Activated naive CD8-positive, alpha-beta T cell treated with anti-CD3 and anti-CD28 coated beads, Interleukin-2, amount 50 U/mL, for 24 hours (primary cell): Measurements from ENCODE around the gene SH3D21.

Source experiments
- ATAC-seq: fragments of 150-1000 bp; cut with Tn5 transposase; one replicate; pipeline ENCODE4 v1.10.0; 2021
- DNase-seq: peaks from one replicate; pipeline ENCODE4 v3.0.0; 2021
- H3K27ac Mint-ChIP-seq: one replicate; pipeline ENCODE4 v1.8.0; 2021; ENCODE audit warnings: mild to moderate bottlenecking, mixed read lengths
- H3K27me3 Mint-ChIP-seq: one replicate; pipeline ENCODE4 v1.8.0; 2021; ENCODE audit warnings: mixed read lengths
- H3K36me3 Mint-ChIP-seq: one replicate; pipeline ENCODE4 v1.8.0; 2021; ENCODE audit warnings: low read depth, mixed read lengths
- H3K4me1 Mint-ChIP-seq: one replicate; pipeline ENCODE4 v1.8.0; 2021; ENCODE audit warnings: mixed read lengths
- H3K4me3 Mint-ChIP-seq: one replicate; pipeline ENCODE4 v1.8.0; 2021; ENCODE audit warnings: mild to moderate bottlenecking, moderate library complexity, mixed read lengths
- H3K9me3 Mint-ChIP-seq: one replicate; pipeline ENCODE4 v1.8.0; 2021; ENCODE audit warnings: mixed read lengths

Gene SH3D21

GRCh38 chr1:36306210-36306901 lies at the start of gene SH3D21:
SH3D21 (plus strand) TSS chr1:36306368; CDS start chr1:36306421, 53 bp downstream.
- no peaks in the 10 kb centered on the region for H3K27me3 Mint-ChIP-seq
- peak; percentile 31 for ATAC-seq
- H3K4me3 Mint-ChIP-seq: peak within 1 kb of the TSS; percentile 90
- H3K27ac Mint-ChIP-seq: peak within 1 kb of the TSS; percentile 80
- peaks cover 56% of the 10 kb centered on the region for H3K4me1 Mint-ChIP-seq
- no peaks in the 10 kb centered on the region for H3K9me3 Mint-ChIP-seq
- peak; percentile 57 for DNase-seq
- H3K36me3 Mint-ChIP-seq: peaks cover 32% of the 10 kb centered on the region

DNA sequence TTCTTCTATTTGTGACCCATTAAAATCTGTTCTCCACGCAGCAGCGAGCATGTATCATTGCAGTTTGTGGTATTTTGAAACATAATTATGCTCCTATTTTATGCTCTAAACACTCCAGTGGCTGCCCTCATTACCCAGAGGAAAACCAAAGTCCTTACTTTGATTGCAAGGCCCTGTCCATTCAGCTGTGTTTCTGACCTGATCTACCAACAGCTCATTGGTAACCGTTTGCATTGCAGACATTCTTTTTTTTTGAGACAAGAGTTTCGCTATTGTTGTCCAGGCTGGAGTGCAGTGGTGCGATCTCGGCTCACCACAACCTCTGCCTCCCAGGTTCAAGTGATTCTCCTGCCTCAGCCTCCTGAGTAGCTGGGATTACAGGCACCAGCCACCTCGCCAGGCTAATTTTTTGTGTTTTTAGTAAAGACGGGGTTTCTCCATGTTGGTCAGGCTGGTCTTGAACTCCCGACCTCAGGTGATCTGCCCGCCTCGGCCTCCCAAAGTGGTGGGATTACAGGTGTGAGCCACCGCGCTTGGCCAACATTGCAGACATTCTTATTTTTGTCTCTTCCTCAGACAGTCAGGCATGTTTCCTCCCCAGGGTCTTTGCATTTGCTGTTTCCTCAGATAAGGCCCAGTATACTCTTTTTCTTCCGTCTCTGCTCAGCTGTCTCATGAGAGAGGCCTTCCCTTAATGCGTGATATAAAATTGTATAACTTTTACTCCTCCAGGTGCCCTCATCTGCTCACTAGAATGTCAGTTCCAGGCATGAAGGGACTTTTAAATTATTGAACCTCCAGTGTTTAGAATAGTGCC lies 49.4 kb upstream of the SH3D21 start:
- Mint-ChIP-seq H3K27me3 (no peaks in the 10 kb centered on the region), H3K4me3 (no peak overlapping the region), H3K9me3 (no peaks in the 10 kb centered on the region), H3K4me1 (peaks cover 42% of the 10 kb centered on the region), H3K27ac (peak overlapping the region; percentile 74), H3K36me3 (peaks cover 42% of the 10 kb centered on the region)
- no peak for ATAC-seq
- DNase-seq: no peak

- Mint-ChIP-seq H3K9me3 (no peaks in the 10 kb centered on the region), H3K4me3 (no peak overlapping the region), H3K36me3 (peaks cover 43% of the 10 kb centered on the region), H3K4me1 (peaks cover 38% of the 10 kb centered on the region), H3K27me3 (no peaks in the 10 kb centered on the region), H3K27ac (peak overlapping the region; percentile 74)
- DNase-seq: no peak
- ATAC-seq: peak; percentile 89
Observed at GRCh38 chr1:36257375-36257767, 48.8 kb upstream of the SH3D21 start.

- Mint-ChIP-seq H3K27ac (no peak overlapping the region), H3K9me3 (no peaks in the 10 kb centered on the region), H3K4me1 (peaks cover 36% of the 10 kb centered on the region)
Observed at GRCh38 chr1:36258960-36259344, 47.2 kb upstream of the SH3D21 start.

GRCh38 chr1:36268981-36269380 lies 37.2 kb upstream of the SH3D21 start:
- DNase-seq (no peak), ATAC-seq (no peak)
- Mint-ChIP-seq H3K27ac (peak overlapping the region; percentile 67), H3K4me3 (no peak overlapping the region), H3K9me3 (no peaks in the 10 kb centered on the region), H3K27me3 (no peaks in the 10 kb centered on the region), H3K36me3 (peaks cover 48% of the 10 kb centered on the region), H3K4me1 (peaks cover 17% of the 10 kb centered on the region)

More at GRCh38 chr1:36258960-36259344, 47.2 kb upstream of the SH3D21 start:
- Mint-ChIP-seq H3K27me3 (no peaks in the 10 kb centered on the region), H3K36me3 (peaks cover 40% of the 10 kb centered on the region), H3K4me3 (no peak overlapping the region)
- ATAC-seq (no peak), DNase-seq (no peak)

DNA sequence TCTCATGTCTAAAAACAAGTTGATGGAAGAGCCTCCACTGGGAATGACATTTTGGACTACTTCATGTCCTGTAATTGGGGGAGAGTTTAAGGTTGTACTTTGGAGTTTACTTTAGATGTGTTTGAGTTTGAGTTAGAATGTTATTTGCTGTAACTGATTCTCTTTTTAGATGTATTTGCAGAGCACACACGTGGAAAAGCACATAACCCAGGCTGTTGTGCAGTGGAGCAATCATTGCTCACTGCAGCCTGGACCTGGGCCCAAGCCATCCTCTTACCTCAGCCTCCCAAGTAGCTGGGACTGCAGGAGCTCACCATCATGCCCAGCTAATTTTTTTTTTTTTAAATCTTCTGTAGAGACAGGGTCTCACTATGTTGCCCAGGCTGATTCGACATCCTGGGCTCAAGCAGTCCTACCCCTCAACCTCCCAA lies 36.7 kb upstream of the SH3D21 start:
- DNase-seq (no peak), ATAC-seq (no peak)
- Mint-ChIP-seq H3K4me3 (no peak overlapping the region), H3K27me3 (no peaks in the 10 kb centered on the region), H3K27ac (peak overlapping the region; percentile 67), H3K9me3 (no peaks in the 10 kb centered on the region), H3K4me1 (peaks cover 17% of the 10 kb centered on the region), H3K36me3 (peaks cover 49% of the 10 kb centered on the region)

GRCh38 chr1:36273024-36273423 lies 33.1 kb upstream of the SH3D21 start:
- ATAC-seq (no peak), DNase-seq (no peak)
- Mint-ChIP-seq H3K27me3 (no peaks in the 10 kb centered on the region), H3K4me1 (peaks cover 10% of the 10 kb centered on the region), H3K9me3 (no peaks in the 10 kb centered on the region), H3K4me3 (no peak overlapping the region), H3K36me3 (peaks cover 43% of the 10 kb centered on the region), H3K27ac (no peak overlapping the region)

GRCh38 chr1:36274201-36274600 lies 32.0 kb upstream of the SH3D21 start:
- Mint-ChIP-seq H3K4me1 (peaks cover 13% of the 10 kb centered on the region), H3K4me3 (no peak overlapping the region), H3K36me3 (peaks cover 34% of the 10 kb centered on the region), H3K27ac (no peak overlapping the region), H3K27me3 (no peaks in the 10 kb centered on the region), H3K9me3 (no peaks in the 10 kb centered on the region)
- DNase-seq (no peak), ATAC-seq (no peak)

DNA sequence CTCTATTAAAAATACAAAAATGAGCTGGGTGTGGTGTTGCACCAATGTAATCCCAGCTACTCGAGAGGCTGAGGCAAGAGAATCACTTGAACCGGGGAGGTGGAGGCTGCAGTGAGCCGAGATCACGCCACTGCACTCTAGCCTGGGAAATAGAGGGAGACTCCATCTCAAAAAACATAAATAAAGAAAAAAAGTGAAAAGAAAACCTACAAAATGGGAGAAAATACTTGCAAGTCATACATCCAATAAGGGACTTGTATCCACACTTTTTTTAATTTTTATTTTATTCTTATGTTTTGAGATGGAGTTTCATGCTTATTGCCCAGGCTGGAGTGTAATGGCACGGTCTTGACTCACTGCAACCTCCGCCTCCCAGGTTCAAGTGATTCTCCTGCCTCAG lies 29.5 kb upstream of the SH3D21 start:
- Mint-ChIP-seq H3K27me3 (no peaks in the 10 kb centered on the region), H3K36me3 (peaks cover 24% of the 10 kb centered on the region), H3K4me1 (peaks cover 38% of the 10 kb centered on the region), H3K27ac (no peak overlapping the region), H3K9me3 (no peaks in the 10 kb centered on the region), H3K4me3 (no peak overlapping the region)
- DNase-seq (no peak), ATAC-seq (no peak)

DNA sequence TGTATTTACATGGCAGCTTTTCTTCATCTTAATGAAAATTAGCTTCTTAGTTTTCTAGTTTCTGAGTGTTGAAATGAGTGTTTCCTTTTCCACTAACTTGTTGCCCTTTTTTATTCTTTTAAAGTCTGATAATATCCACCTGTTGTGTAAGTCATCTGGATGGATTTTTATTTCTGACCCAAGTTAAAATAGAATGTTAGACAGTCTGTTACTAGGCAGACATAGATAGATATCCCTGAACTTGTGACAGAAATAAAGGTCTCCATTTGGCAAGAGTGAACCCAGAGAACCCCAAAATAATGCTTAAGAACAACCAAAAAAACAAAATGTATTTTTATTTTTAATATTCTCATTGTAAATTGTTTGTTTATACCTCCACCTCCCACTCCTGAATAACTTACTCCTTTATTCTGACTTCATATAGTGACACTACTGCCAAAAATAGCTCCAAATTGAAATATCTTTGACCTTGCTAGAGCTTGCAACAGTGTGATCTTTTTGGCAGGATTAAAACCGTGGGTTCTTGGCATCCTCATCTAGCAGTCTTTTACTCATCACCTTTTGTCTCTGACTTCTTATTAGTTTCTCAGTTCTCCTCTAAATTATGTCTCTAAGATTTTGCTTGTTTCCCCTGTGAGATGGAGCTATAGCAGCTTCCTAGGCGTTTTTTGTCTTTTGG lies 26.9 kb upstream of the SH3D21 start:
- no peak for DNase-seq
- Mint-ChIP-seq H3K4me3 (no peak overlapping the region), H3K27me3 (no peaks in the 10 kb centered on the region), H3K4me1 (peaks cover 51% of the 10 kb centered on the region), H3K36me3 (peaks cover 21% of the 10 kb centered on the region), H3K9me3 (no peaks in the 10 kb centered on the region), H3K27ac (peak overlapping the region; percentile 80)
- ATAC-seq: no peak

GRCh38 chr1:36279789-36280296 lies 26.3 kb upstream of the SH3D21 start:
- Mint-ChIP-seq H3K27me3 (no peaks in the 10 kb centered on the region), H3K9me3 (no peaks in the 10 kb centered on the region), H3K4me1 (peaks cover 56% of the 10 kb centered on the region), H3K4me3 (no peak overlapping the region), H3K27ac (peak overlapping the region; percentile 80), H3K36me3 (peaks cover 25% of the 10 kb centered on the region)
- DNase-seq (no peak), ATAC-seq (no peak)

DNA sequence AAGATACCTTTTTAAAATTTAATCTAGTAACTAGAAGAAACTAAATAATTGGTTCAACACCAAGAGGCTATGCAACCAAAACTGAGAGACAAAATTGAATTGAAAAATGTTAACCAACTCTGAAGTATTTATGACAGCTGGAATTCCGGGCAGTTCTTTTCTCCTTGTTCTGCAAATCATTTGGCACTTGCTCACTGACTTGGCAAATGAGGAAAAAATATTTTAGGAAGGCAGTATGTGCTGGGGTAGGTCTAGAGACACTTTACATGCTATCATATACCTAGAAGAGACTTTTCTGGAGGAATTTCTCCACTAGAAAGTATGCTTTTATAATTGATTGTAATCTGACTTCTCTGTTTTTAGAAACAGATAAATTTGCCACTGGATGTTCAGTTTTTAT lies 22.1 kb upstream of the SH3D21 start:
- ATAC-seq (no peak), DNase-seq (no peak)
- no peak overlapping the region for H3K4me3 Mint-ChIP-seq
- H3K27ac Mint-ChIP-seq: peak overlapping the region; percentile 80
- peaks cover 54% of the 10 kb centered on the region for H3K36me3 Mint-ChIP-seq
- no peaks in the 10 kb centered on the region for H3K9me3 Mint-ChIP-seq
- H3K27me3 Mint-ChIP-seq: no peaks in the 10 kb centered on the region
- H3K4me1 Mint-ChIP-seq: peaks cover 69% of the 10 kb centered on the region

- DNase-seq (no peak), ATAC-seq (no peak)
- no peaks in the 10 kb centered on the region for H3K27me3 Mint-ChIP-seq
- H3K4me1 Mint-ChIP-seq: peaks cover 66% of the 10 kb centered on the region
- peak overlapping the region; percentile 80 for H3K27ac Mint-ChIP-seq
- H3K36me3 Mint-ChIP-seq: peaks cover 57% of the 10 kb centered on the region
- no peaks in the 10 kb centered on the region for H3K9me3 Mint-ChIP-seq
- no peak overlapping the region for H3K4me3 Mint-ChIP-seq
Observed at GRCh38 chr1:36284517-36284916, 21.7 kb upstream of the SH3D21 start.

DNA sequence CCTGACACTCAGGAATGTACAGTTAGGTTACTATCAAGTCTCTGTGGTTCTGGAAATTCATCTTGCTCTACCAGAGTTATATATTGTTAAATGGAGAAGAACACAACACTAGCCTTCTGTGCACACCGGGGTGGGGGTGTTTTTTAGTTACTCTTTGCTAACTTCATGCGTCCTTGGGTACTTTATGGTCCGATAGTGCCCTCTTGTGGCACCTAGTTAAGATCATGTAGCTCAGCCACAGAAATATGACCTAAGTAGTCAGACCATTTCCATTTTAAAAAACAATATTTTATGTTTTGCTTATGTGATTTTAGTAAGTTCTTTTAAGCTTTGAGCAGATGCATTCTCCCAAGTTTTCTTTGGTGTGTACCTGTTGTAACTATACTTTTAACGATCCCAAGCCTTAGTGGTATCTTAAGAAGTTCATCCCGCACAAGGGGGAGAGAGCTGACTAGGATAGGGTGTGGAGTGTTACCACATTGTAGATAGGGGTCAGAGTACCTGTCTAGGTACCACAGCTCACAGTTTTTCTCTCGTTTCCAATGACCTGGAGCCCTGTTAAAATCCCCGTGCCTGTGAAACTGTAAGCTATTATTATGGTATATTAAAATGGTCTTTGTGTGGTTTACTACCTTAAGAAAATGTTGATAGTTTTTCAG lies 20.6 kb upstream of the SH3D21 start:
- peak overlapping the region; percentile 16 for H3K4me3 Mint-ChIP-seq
- ATAC-seq (peak; percentile 69), DNase-seq (peak; percentile 56)
- peak overlapping the region; percentile 72 for H3K27ac Mint-ChIP-seq
- H3K27me3 Mint-ChIP-seq: no peaks in the 10 kb centered on the region
- H3K36me3 Mint-ChIP-seq: peaks cover 62% of the 10 kb centered on the region
- H3K4me1 Mint-ChIP-seq: peaks cover 55% of the 10 kb centered on the region
- H3K9me3 Mint-ChIP-seq: no peaks in the 10 kb centered on the region
